Measurements from ENCODE around the gene SPTBN4. TPM values are rescaled to one million over a fixed set of nuclear protein-coding genes. Genes with fewer than 3 reads are reported as not detected.
"Not testable (repeated sequence)": the region's sequence is repeated elsewhere in the genome, so short reads cannot be mapped to it uniquely, and the experiment has no call there.

SPTBN4 gene
- total RNA-seq, 1 donor from 2014 or later, result not detected

DNA sequence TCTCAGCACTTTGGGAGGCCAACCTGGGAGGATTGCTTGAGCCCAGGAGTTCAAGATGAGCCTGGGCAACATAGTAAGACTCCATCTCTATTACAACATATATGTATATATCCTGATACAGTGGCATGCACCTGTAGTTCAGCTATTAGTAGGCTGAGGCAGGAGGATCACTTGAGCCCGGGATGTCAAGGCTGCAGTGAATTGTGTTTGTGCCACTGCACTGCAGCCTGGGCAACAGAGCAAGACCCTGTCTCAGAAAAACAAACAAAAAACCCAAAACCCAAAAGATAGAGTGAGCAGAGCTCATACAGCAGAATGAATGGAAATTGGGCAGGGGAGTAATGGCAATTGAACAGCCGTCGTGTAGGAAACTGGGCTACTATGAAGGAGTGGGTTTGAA, 92.6 kb downstream of the SPTBN4 start:
- no peak for DNase-seq (ENCODE audit: low read depth in 2 of 2)

DNA sequence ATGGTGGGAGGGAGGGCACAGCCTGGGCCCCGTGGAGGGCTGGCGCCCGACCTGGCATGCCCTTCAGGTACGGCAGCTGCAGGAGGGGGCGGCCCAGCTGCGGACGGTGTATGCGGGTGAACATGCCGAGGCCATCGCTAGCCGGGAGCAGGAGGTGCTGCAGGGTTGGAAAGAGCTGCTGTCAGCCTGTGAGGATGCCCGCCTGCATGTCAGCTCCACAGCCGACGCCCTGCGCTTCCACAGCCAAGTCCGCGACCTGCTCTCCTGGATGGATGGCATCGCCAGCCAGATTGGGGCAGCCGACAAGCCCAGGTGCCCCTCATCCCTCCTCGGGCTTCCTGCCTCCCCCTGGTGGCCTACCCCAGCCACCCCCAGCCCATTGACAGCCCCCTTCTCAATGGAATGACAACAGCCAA, 93.3 kb downstream of the SPTBN4 start:
- DNase-seq (ENCODE audit: low read depth in 2 of 2), result no peak

DNA sequence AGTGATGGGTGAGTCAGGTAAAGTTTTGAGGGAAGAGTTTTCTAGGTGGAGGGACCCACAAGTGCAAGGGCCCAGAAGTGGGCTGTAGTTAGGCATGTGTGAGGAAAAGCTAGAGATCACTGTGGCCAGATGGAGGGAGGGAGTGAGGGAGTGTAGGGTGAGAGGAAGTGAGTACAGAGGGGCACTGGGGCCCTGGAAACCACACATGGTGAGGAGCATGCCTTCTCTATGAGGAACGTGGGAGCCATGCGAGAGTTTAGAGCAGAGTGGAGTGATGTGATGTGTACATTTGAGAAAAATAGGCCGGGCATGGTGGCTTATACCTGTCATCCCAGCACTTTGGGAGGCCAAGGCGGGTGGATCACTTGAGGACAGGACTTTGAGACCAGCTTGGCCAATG, 95.1 kb downstream of the SPTBN4 start:
- DNase-seq (ENCODE audit: low read depth in 2 of 2), result no peak

DNA sequence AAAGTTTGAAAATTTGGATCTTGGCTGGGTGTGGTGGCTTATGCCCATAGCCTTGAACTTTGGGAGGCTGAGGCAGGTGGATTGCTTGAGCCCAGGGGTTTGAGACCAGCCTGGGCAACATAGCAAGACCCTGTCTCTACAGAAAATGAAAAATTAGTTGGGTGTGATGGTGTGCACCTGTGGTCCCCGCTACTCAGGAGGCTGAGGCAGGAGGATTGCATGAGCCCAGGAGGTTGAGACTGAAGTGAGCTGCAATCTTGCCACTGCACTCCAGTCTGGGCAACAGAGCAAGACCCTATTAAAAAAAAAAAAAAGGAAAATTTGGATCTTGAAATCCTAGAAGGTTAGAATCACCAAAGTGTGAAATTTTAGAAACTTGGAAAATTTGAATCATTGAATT, 97.7 kb downstream of the SPTBN4 start:
- DNase-seq (ENCODE audit: low read depth in 2 of 2), result not testable (repeated sequence)

DNA sequence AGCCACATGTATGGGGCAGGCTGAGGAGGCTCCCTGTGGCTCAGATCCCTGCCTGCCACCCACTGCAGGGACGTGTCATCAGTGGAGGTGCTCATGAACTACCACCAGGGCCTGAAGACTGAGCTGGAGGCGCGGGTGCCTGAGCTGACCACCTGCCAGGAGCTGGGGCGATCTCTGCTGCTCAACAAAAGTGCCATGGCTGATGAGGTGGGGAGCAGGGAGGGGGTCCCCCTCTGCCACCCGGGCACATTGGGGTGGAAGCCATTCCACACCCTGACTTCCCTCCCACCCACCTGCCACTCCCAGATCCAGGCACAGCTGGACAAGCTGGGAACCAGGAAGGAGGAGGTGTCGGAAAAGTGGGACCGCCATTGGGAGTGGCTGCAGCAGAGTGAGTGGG, 98.6 kb downstream of the SPTBN4 start:
- no peak for DNase-seq (ENCODE audit: low read depth in 2 of 2)

DNA sequence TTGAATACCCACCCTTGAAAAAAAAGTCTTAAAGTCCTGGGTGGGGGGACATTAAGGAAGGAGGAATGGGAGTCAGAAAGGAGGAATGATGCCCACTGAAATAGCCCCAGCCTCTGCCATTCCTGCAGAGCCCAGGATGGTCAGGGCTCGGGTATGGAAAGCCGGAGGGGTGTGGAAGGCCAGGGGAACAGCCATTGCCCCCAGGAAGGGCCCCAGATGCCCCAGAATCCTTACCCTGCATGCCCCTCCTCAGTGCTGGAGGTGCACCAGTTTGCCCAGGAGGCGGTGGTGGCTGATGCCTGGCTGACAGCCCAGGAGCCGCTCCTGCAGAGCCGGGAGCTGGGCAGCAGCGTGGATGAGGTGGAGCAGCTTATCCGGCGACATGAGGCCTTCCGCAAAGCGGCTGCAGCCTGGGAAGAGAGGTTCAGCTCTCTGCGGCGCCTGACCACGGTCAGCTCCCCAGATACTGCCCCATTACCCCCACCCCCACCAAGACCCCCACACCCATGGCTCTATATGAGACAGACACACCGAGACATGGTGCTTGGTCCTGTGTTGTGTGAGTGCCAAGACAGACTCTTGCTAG, 99.2 kb downstream of the SPTBN4 start:
- DNase-seq (ENCODE audit: low read depth in 2 of 2), result no peak

DNA sequence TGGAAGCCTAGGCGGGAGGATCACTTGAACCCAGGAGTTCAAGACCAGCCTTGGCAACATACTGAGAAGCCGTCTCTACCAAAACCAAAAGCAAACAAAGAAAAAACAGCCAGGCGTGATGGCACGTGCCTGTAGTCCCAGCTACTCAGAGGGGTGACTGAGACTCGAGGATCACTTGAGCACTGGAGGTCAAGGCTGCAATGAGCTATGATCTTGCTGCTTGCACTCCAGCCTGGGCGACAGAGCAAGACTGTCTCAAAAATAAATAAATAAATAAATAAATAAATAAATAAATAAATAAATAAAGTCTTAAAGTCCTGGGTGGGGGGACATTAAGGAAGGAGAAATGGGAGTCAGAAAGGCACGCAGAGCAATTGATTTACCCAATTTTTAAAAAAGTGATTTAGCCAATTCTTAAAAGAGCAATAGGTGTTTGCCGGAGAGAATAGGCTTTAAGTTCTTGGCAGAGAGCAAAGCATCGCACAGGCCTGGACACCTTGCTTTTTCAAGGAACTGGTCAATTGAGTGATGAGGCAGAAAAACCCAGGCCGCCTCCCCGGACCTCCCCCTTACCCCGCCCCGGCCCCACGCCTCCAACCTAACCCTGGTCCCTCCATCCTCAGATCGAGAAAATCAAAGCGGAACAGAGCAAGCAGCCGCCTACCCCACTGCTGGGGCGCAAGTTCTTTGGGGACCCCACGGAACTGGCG, 100.4 kb downstream of the SPTBN4 start:
- no peak for DNase-seq (ENCODE audit: low read depth in 2 of 2)

DNA sequence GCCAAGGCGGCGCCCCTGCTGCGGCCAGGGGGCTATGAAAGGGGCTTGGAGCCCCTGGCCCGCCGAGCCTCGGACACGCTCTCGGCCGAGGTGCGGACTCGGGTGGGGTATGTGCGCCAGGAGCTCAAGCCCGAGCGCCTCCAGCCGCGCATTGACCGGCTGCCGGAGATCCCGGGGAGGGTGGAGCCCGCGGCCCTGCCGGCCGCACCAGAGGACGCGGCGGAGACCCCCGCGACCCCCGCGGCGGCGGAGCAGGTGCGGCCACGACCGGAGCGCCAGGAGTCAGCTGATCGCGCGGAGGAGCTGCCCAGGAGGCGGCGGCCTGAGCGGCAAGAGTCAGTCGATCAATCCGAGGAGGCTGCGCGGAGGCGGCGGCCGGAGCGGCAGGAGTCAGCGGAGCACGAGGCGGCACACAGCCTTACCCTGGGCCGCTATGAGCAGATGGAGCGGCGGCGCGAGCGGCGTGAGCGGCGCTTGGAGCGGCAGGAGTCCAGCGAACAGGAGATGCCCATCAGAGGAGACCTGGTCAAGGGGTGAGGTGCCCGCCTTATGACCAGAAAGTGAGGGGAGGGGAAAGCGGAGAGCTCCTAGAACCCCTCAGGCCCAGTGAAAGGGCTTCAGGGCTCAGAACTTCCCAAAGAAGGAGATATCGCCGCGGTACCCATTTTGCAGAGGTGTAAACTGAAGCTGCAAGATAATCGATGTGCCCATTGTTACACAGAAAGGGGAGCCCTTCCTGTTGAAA, 101.1 kb downstream of the SPTBN4 start:
- no peak for DNase-seq (ENCODE audit: low read depth in 2 of 2)

DNA sequence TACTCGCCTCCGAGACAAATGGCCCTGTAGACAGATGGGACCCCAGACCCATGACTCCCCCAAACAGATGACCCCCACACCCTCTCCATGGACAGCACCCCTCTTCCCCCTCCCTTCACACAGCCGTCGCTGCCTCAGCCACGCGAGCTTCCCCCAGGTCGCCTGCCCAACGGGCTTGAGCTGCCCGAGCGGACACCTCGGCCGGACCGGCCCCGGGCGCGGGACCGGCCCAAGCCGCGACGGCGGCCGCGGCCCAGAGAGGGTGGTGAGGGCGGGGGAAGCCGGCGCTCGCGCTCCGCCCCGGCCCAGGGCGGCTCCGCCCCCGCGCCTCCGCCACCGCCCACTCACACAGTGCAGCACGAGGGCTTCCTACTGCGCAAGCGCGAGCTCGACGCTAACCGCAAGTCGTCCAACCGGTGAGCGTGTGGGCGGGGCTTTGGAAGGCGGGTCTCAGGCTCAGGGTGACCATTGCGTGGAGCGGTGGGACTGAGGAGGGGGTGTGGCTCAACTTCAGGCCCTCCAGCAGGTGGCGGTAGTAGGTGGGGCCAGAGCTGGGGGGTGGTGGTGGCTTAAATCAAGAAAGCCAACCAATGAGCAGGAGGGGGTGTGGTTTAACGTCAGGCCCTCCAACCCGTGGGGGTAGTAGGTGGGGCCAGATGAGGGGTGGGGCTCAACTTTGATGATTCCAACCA, 103.7 kb downstream of the SPTBN4 start:
- peak; percentile 100 for DNase-seq (ENCODE audit: low read depth in 2 of 2)

DNA sequence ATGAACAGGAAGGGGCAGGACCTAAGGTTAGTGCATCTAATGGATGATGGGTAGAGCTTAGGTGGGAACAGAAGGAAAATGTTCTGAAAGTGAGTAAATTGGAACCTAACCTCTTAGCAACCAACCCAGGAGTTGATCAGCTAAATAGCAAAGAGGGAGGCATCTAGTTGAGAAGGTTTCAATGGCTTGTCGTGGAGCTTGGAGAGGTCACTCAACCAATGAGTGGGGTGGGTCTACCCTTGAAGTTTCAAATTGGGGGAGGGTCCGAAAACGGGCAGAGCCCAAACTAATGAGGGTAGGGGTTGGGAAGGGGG, 104.2 kb downstream of the SPTBN4 start:
- no peak for DNase-seq (ENCODE audit: low read depth in 2 of 2)

DNA sequence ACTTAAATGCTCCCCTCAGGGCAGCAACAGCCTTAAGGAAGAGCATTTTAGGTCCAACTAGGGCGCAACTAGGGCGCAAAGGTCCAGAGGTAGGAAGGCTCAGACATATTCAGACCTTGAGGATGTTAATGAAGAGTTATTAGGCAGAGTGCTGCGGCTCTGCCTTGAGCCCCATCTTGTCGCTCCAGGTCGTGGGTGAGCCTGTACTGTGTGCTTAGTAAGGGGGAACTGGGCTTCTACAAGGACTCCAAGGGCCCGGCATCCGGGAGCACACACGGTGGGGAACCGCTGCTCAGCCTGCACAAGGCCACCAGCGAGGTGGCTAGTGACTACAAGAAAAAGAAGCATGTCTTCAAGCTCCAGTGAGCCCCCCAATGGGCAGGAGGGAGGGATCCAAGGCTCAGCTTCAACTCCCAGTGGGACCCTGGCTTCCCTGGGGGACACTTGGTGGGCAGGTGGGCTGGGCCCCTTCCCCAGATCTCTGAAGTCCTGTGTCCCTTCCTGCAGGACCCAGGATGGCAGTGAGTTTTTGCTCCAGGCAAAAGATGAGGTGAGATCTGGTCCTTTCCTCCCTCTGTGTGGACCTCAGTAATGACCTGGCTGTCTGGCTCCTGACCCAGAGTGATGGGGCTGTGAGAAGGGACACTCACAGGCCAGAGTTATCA, 105.2 kb downstream of the SPTBN4 start:
- DNase-seq (ENCODE audit: low read depth in 2 of 2), result no peak

DNA sequence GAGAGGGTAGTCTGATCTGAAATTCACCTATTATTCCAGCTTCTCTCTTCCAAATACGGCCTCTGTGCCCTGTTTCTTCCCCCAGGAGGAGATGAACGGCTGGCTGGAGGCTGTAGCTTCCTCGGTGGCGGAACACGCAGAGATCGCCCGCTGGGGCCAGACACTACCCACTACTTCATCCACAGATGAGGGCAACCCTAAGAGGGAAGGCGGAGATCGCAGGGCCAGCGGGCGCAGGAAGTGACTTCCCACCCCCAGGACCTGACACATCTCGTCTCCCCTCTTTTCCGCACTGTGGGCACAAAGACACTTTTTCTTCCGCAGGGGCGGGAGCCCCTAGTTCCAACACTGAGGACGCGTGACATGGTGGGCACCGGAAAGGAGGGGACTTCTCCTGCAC, 108.5 kb downstream of the SPTBN4 start:
- DNase-seq (ENCODE audit: low read depth in 2 of 2), result no peak

DNA sequence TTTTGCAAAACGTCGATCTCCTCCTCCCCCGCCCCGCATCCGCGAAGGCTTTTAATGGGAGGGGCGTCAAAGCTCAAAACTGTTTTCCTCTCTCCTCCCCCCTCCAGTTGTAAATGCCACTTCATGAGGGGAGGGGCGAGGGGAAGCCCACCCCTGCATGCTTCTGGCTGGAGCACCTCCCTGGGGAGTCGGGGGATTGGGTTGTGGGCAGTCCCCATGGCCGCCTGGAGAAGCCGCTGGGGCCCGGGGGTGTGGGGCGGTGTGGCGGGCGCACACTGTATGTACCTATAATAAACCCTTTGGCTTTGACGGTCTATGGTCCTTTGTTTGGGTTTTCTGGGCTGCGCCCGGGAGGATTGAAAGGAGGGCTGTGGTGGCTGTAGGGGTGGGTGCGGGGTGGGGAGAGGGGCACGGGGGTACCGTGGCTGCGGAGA, 109.4 kb downstream of the SPTBN4 start:
- DNase-seq (ENCODE audit: low read depth in 2 of 2), result peak in 1 of 2 donors; percentile 39

DNA sequence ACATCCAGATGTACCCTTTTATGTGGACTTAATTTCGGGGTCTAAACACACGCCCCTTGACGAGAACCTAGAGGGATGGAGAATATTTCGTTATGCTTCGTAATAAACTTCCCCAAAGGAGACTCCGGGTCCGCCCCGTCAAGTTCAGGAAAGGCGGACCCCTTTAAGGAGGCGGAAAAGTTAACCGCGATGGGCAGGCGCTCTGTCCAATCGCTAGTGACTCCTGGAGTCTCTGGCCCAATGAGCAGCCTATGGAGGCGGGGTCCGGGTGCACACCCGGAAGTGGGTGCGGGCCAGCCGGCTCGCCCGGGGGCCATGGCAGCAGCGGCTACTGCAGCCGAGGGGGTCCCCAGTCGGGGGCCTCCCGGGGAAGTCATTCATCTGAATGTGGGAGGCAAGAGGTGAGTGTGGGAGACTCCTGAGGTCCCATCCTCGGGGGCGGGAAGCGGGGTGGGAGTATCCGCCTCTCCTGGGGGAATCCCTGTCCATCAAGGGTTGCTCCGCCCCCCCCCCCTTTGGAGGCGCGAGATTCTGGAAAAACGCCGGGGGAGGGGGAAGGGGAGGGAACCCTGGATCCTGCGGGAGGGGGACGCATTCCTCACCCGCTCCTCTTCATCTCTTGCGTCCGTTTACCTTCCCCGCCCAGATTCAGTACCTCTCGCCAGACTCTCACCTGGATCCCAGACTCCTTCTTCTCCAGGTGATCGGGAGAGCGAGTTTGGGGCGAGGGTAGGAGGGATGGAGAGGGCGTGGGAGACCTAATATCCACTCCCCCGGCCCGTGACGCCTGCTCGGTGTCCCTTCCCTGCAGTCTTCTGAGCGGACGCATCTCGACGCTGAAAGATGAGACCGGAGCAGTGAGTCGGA, 110.0 kb downstream of the SPTBN4 start, which contains the start of gene SHKBP1:
SHKBP1 (plus strand) TSS at position 289 of the 867 bp plus-strand sequence; CDS start at position 316, 27 bp downstream.
- DNase-seq (ENCODE audit: low read depth in 2 of 2), result peak; percentile 94 to 95

DNA sequence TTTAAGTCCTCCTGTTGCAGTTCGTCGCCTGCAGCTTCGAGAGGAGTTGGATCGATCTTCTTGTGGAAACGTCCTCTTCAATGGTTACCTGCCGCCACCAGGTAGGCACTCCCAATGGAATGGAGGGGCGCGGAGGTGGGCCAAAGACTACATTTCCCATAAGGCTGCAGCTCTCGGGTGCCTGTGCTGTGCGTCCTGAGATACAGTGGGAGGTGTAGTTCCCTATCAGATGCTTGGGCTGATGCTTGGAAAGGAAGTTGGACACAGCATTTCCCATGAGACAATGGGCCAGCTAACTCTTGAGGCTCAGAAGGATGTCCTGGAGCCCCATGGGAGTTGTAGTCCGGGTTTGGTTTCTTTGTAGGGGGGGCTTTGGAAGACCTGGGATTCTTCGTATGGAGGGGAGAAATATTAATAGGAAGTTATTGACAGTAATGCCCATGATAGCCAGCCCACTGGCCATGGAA, 111.7 kb downstream of the SPTBN4 start:
- DNase-seq (ENCODE audit: low read depth in 2 of 2), result peak; percentile 40 to 48

DNA sequence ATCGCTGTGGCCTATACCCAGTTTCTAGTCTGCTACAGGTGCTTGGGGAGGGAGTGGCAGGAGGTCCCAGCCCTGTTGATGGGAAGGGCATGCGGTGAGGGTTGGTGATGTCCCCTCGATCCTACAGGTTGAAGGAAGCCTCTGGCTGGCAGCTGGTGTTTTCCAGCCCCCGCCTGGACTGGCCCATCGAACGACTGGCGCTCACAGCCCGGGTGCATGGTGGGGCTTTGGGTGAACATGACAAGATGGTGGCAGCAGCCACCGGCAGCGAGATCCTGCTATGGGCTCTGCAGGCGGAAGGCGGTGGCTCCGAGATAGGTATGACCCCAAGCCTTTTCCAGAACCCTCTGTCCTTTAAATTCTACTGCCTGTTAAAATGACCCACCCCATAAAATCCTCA, 113.8 kb downstream of the SPTBN4 start:
- DNase-seq (ENCODE audit: low read depth in 2 of 2), result no peak

DNA sequence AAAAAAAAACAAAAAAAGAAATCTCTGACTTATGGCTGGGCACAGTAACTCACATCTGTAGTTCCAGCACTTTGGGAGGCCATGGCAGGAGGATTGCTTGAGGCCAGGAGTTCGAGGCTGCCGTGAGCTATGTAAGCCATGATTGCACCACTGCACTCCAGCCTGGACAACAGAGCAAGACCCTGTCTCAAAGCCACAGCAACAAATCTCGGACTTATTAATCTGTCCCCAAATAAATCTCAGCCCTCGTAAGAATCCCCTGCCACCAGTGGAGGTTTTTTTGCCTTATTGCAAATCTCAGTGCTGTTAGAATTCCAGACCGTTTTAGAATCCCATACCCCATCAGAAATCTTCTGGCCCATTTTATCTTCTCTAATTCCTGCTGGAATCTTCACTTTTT, 114.7 kb downstream of the SPTBN4 start:
- DNase-seq (ENCODE audit: low read depth in 2 of 2), result no peak

DNA sequence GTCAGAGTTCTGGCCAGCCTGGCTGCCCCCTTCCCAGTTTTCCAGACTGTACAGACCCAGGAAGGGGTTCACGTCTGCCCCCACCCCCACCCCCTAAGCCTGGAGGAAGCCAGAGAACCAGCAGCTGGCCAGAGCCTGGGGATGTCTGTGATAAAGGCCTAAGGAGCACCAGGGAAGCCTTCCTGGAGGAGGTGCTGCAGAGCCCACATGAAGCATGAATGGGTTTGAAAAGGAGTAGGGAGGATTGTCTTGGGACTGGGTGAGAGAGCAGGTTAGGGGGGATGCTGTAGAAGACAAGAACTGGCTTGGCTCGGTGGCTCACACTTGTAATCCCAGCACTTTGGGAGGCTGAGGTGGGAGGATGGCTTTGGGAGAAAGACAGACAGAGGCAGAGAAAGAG, 115.7 kb downstream of the SPTBN4 start:
- no peak for DNase-seq (ENCODE audit: low read depth in 2 of 2)

DNA sequence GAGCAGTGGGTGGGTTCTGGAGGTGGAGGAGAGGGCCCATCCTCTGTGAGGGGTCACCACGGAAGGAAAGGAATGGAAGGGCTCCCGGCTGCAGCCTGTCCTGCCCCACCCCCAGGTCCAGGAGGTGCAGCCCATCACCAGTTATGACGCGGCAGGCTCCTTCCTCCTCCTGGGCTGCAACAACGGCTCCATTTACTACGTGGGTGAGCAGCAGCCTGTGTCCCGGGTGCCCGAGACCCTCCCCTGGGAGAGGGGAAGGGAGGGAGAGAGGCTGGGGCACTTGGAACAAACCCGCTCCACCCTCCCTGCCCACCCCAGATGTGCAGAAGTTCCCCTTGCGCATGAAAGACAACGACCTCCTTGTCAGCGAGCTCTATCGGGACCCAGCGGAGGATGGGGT, 116.5 kb downstream of the SPTBN4 start:
- no peak for DNase-seq (ENCODE audit: low read depth in 2 of 2)

DNA sequence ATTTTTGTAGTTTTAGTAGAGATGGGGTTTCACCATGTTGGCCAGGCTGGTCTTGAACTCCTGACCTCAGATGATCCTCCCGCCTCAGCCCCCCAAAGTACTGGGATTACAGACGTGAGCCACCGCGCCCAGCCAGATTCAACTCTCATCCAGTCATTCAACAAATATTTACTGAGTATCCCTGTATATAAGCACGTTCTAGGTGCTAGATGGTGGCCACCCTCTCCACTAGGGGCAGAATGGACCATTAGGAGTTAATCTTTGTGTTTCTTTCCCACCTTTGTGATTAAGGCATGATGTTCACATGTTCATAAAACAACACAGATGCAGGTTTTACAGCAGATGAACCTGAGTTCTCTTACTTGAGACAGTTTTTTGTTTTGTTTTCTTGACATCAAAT, 117.2 kb downstream of the SPTBN4 start:
- no peak for DNase-seq (ENCODE audit: low read depth in 2 of 2)

All from lung microvascular endothelial cell (primary cell).